Cardiac muscle cell (in vitro differentiated cells and primary cell): ENCODE measurements around the gene SERTAD1. TPM values are rescaled to one million over a fixed set of nuclear protein-coding genes. Genes with fewer than 3 reads are reported as not detected.
A peak's percentile ranks its signal among the peaks of the same experiment; 100 is the strongest.

Experiments
- DNase-seq, 2 donors: peaks; one replicate each; pipeline versions ENCODE4 v3.0.0 to v3.0.0-alpha.2; 2010 to 2017; ENCODE audit warnings: low read depth in 1 of 2, low spot score in 1 of 2
- H3K27ac ChIP-seq: fragments of 200-600 bp; sonication (generic); 2 replicates; pipeline ENCODE4 v1.5.1; 2016
- H3K27me3 ChIP-seq: fragments of 200-600 bp; sonication (generic); 2 replicates; pipeline ENCODE4 v1.6.0; 2016; ENCODE audit warnings: control low read depth
- H3K36me3 ChIP-seq: fragments of 200-600 bp; sonication (generic); 2 replicates; pipeline ENCODE4 v1.5.1; 2016; ENCODE audit warnings: control low read depth
- H3K4me1 ChIP-seq: fragments of 200-600 bp; sonication (generic); 2 replicates; pipeline ENCODE4 v1.8.1; 2017; ENCODE audit warnings: low read depth, mild to moderate bottlenecking, mixed run types
- H3K4me3 ChIP-seq: fragments of 200-600 bp; sonication (generic); 2 replicates; pipeline ENCODE4 v1.5.1; 2016; ENCODE audit warnings: mild to moderate bottlenecking
- H3K9me3 ChIP-seq: fragments of 200-600 bp; sonication (generic); 2 replicates; pipeline ENCODE4 v1.5.1; 2017; ENCODE audit warnings: low read depth, mild to moderate bottlenecking, control low read depth
- polyA plus RNA-seq: library from polyadenylated mRNA; unstranded; fragments of >200 nt; fragmentation: Nextera tagmentation; extraction: Ambion mirVana; gene quantifications from 2 replicates; pipeline ENCODE4 v1.2.1, GENCODE V29; 2016
- total RNA-seq: library from RNA; depleted of rRNA; stranded (reverse); fragments of >200 nt; gene quantifications from 2 replicates; pipeline ENCODE4 v1.2.3, GENCODE V29; 2016
- TF ChIP-seq, protein P1 (sequence below): IDR thresholded peaks from 2 replicates; pipeline ENCODE4 v1.5.1; 2012; ENCODE audit warnings: low read depth, mild to moderate bottlenecking, low read length

The SERTAD1 gene
- total and polyA plus RNA-seq, 2 experiments from 2014 or later: 18.8 to 19.5 TPM

DNA sequence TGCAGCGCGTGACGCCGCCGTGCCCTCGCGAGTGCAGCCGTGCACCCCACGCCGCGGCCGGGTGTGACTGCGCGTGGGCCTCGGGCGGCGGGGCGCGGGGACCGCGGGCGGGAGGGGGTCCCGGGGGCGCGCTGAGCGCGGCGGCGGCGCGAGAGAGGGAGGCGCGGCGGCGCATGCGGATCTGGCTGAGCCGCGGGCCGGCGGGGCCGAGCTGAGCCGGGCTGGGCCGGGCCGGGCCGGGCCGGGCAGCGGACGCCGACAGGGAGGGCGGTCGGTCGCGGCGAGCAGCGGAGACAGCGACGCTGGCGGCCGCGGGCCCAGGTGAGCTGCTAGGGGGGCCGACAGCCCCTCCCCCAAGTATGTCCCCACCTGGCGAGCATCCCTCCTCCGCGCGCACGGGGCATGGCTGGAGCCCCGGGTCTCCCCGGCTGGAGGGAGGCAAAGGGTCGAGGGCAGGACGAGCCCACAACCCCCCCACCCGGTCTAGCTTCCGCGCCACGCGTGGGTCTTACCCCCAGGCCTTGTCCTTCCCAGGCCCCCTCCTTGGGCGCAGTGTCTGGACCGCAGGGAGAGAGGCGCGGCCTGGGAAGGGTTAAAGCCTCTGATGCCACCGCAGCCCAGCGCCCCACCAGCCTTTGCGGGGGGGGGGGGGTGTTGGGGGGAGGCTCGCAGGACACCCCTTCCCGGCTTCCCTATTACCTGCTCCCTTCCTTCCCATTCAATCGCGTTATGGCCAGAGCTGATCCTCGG is 41.4 kb upstream of the SERTAD1 start, which contains the start of gene SPTBN4:
SPTBN4 (plus strand) TSS at position 17 of the 750 bp plus-strand sequence. CDS start 5,621 bp downstream, outside the sequence.
- H3K4me1 ChIP-seq: peaks cover 5% of the 10 kb centered on the region
- TF ChIP-seq, protein P1, sequence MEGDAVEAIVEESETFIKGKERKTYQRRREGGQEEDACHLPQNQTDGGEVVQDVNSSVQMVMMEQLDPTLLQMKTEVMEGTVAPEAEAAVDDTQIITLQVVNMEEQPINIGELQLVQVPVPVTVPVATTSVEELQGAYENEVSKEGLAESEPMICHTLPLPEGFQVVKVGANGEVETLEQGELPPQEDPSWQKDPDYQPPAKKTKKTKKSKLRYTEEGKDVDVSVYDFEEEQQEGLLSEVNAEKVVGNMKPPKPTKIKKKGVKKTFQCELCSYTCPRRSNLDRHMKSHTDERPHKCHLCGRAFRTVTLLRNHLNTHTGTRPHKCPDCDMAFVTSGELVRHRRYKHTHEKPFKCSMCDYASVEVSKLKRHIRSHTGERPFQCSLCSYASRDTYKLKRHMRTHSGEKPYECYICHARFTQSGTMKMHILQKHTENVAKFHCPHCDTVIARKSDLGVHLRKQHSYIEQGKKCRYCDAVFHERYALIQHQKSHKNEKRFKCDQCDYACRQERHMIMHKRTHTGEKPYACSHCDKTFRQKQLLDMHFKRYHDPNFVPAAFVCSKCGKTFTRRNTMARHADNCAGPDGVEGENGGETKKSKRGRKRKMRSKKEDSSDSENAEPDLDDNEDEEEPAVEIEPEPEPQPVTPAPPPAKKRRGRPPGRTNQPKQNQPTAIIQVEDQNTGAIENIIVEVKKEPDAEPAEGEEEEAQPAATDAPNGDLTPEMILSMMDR: no peak
- DNase-seq: peak in 1 of 2 donors; percentile 28
- peak within 1 kb of the TSS; percentile 19 for H3K4me3 ChIP-seq
- H3K27me3 ChIP-seq: peaks cover 34% of the 10 kb centered on the region
- no peaks in the 10 kb centered on the region for H3K9me3 ChIP-seq
- H3K36me3 ChIP-seq: no peaks in the 10 kb centered on the region
- H3K27ac ChIP-seq: no peak within 1 kb of the TSS

DNA sequence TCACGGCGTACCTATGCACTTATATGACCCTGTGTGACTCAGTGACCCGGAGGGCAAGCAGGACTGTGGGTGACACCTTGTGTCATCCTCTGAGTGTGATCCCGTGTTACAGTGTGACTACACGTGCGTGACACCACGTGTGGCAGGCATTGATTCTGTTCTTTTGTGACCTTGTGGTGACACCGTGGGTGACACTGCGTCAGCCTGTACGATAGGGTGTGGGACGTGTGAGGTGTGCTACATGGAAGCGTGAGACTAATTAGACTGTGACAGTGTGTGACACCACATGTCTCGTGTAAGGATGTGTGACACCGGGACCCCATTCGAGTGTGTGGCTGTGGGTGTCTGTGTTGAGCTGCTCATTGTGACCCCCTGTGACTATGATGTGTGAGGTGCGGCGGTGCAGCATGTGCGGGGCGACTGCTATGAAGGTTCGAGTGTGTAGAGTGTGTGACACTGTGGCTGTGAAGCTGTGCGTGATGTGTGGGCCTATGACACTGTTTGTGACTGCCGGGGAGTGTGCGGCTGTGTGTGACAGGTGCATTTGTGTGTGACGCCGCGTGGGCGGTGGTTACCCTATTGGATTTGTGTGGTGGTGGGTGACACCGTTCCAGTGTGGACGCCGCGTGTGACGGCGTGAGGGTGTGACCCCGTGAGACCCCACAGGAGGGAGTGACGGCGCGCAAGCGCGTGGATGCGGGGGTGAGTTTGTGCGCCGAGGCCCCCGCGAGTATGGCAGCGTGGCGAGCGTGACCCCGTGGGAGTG is 40.6 kb upstream of the SERTAD1 start:
- H3K27me3 ChIP-seq: peaks cover 34% of the 10 kb centered on the region
- no peaks in the 10 kb centered on the region for H3K36me3 ChIP-seq
- no peak overlapping the region for H3K27ac ChIP-seq
- peak overlapping the region; percentile 19 for H3K4me3 ChIP-seq
- H3K4me1 ChIP-seq: peaks cover 5% of the 10 kb centered on the region
- H3K9me3 ChIP-seq: no peaks in the 10 kb centered on the region
- DNase-seq: no peak
- TF ChIP-seq, protein P1: no peak

DNA sequence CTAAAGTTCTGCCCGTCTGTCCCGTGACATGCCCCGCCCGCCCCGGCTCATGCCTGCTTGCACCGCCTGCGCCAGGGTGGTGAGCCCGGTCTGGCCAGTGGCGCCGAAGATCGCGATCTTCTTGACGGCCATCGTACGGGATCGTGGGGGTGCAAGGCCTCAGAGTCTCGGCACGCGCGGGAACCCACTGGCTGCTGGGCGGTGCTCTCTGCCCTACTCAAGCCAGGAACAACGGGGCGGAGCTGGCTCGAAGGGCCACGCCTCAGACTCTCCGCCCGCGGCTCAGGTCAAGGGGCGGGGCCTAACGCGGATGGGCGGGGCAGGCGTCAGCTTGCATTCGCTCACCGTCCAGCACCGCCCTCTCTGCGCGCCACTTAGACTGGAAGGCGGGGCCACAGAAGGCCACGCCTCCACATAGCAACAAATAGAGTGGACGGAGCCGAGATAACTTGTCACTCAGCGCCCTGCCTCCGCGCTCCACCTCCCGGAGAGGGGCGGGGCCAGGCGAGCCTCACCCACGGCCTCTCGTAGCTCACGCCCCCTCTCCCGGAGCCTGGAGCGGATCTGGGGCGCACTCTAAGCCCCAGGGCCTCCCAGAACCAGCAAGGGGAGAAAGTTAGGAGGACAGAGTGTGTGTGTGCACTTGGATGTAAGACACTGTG is 39.9 kb upstream of the SERTAD1 start, which contains the start of gene BLVRB:
BLVRB (minus strand) TSS at position 189 of the 662 bp plus-strand sequence; CDS start at position 132, 57 bp downstream.
- peak; percentile 99 to 100 for DNase-seq
- H3K4me1 ChIP-seq: peaks cover 5% of the 10 kb centered on the region
- H3K9me3 ChIP-seq: no peaks in the 10 kb centered on the region
- H3K36me3 ChIP-seq: no peaks in the 10 kb centered on the region
- H3K4me3 ChIP-seq: peak within 1 kb of the TSS; percentile 53
- TF ChIP-seq, protein P1: no peak
- H3K27me3 ChIP-seq: peaks cover 34% of the 10 kb centered on the region
- no peak within 1 kb of the TSS for H3K27ac ChIP-seq

DNA sequence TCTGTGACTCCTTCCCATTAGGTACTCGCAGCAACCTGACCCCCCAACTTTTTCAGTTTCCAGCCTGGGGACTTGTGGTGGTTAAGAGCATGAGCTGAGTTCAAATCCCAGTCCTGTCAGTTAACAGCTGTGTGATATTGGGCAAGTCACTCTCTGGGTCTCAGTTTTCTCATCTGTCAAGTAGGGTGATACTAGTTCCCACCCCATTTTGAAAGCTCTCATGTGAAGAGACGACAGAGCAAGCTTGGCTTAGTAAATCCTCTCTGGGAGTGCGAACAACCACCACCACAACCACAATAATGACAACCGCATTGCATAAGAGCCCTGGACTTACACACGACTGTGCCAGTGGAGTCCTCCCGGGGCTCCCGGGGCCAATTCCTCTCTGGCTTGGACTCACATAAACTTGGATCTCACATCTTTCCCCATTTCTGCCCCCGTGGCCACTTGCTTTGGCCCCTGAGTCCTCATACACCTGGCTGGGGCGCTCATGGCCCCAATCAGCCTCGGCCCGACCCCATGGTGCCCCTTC is 39.3 kb upstream of the SERTAD1 start:
- Histone ChIP-seq H3K27me3 (peaks cover 34% of the 10 kb centered on the region), H3K27ac (no peak overlapping the region), H3K4me3 (peak overlapping the region; percentile 53), H3K36me3 (no peaks in the 10 kb centered on the region), H3K4me1 (peaks cover 5% of the 10 kb centered on the region), H3K9me3 (no peaks in the 10 kb centered on the region)
- TF ChIP-seq, protein P1: no peak
- peak in 1 of 2 donors; percentile 90 for DNase-seq
